ENCODE data around the gene SPATA13.
A peak's percentile ranks its signal among the peaks of the same experiment; 100 is the strongest.

The SPATA13 gene

GRCh38 chr13:24284889-24285565 lies 124.5 kb downstream of the SPATA13 start:
- no peak for ATAC-seq
- TF ChIP-seq OSR1 (CRISPR knock-in tag; IDR thresholded peaks at IDR 0.05) (no peak), RARB (CRISPR knock-in tag; IDR thresholded peaks at IDR 0.05) (no peak), SNAI2 (CRISPR knock-in tag; IDR thresholded peaks at IDR 0.05) (no peak), ESRRG (CRISPR knock-in tag; IDR thresholded peaks at IDR 0.05) (no peak), BACH2 (CRISPR knock-in tag; IDR thresholded peaks at IDR 0.05; ENCODE audit: borderline replicate concordance) (no peak), PPARA (CRISPR knock-in tag; IDR thresholded peaks at IDR 0.05; ENCODE audit: borderline replicate concordance) (no peak), CREB5 (CRISPR knock-in tag; IDR thresholded peaks at IDR 0.05; ENCODE audit: low read depth) (no peak), TSHZ2 (CRISPR knock-in tag; IDR thresholded peaks at IDR 0.05) (no peak), TCF4 (CRISPR knock-in tag; IDR thresholded peaks at IDR 0.05; ENCODE audit: borderline replicate concordance) (no peak), CSRNP3 (CRISPR knock-in tag; IDR thresholded peaks at IDR 0.05) (no peak), ARNTL (CRISPR knock-in tag; IDR thresholded peaks at IDR 0.05; ENCODE audit: borderline replicate concordance, low read depth) (no peak), ZFP3 (CRISPR knock-in tag; IDR thresholded peaks at IDR 0.05) (no peak), CSDC2 (CRISPR knock-in tag; IDR thresholded peaks at IDR 0.05) (no peak), POU6F1 (CRISPR knock-in tag; IDR thresholded peaks at IDR 0.05; ENCODE audit: borderline replicate concordance, low read depth) (no peak), ZC3H10 (CRISPR knock-in tag; IDR thresholded peaks at IDR 0.05) (no peak)

GRCh38 chr13:24286624-24287023 lies 126.1 kb downstream of the SPATA13 start:
- no peak for ATAC-seq
- TF ChIP-seq ARNTL (CRISPR knock-in tag; IDR thresholded peaks at IDR 0.05; ENCODE audit: borderline replicate concordance, low read depth) (no peak), ZNF8 (CRISPR knock-in tag; IDR thresholded peaks at IDR 0.05) (no peak)

- no peak for TF ChIP-seq ARNTL (CRISPR knock-in tag; IDR thresholded peaks at IDR 0.05; ENCODE audit: borderline replicate concordance, low read depth)
- no peak for TF ChIP-seq CSDC2 (CRISPR knock-in tag; IDR thresholded peaks at IDR 0.05)
- no peak for TF ChIP-seq ZNF8 (CRISPR knock-in tag; IDR thresholded peaks at IDR 0.05)
- no peak for TF ChIP-seq SNAI2 (CRISPR knock-in tag; IDR thresholded peaks at IDR 0.05)
- no peak for TF ChIP-seq GLIS3 (CRISPR knock-in tag; IDR thresholded peaks at IDR 0.05)
- TF ChIP-seq TCF4 (CRISPR knock-in tag; IDR thresholded peaks at IDR 0.05; ENCODE audit: borderline replicate concordance): no peak
- no peak for ATAC-seq
Observed at GRCh38 chr13:24287748-24288287, 127.3 kb downstream of the SPATA13 start.

GRCh38 chr13:24288870-24289269 lies 128.3 kb downstream of the SPATA13 start:
- ATAC-seq: peak; percentile 84
- TF ChIP-seq ZNF8 (CRISPR knock-in tag; IDR thresholded peaks at IDR 0.05) (no peak), ZFP30 (CRISPR knock-in tag; IDR thresholded peaks at IDR 0.05) (no peak), POU6F1 (CRISPR knock-in tag; IDR thresholded peaks at IDR 0.05; ENCODE audit: borderline replicate concordance, low read depth) (no peak), TSHZ2 (CRISPR knock-in tag; IDR thresholded peaks at IDR 0.05) (no peak)

Data from SK-N-SH treated with all-trans-retinoic acid at 6 μM for 48 hours (cell line).